C4-2B (cell line): ENCODE measurements around the gene ATP6V1G2.

ENCODE experiments used
- H3K27ac ChIP-seq: fragments of 450-650 bp; 2 replicates; pipeline ENCODE4 v1.5.1; 2017
- CTCF ChIP-seq: fragments of 450-650 bp; conservative IDR thresholded peaks from 2 replicates; pipeline ENCODE4 v1.5.1; 2017; ENCODE audit warnings: mild to moderate bottlenecking
- ZFX ChIP-seq: fragments of 450-650 bp; IDR thresholded peaks from 2 replicates; pipeline ENCODE4 v1.6.1; 2017

ATP6V1G2 gene

GRCh38 chr6:31585491-31585890, 39.1 kb upstream of the ATP6V1G2 start:
- H3K27ac ChIP-seq, result no peak overlapping the region
- no peak for TF ChIP-seq ZFX
- TF ChIP-seq CTCF, result no peak; the same call in 1 of the 2 replicates

DNA sequence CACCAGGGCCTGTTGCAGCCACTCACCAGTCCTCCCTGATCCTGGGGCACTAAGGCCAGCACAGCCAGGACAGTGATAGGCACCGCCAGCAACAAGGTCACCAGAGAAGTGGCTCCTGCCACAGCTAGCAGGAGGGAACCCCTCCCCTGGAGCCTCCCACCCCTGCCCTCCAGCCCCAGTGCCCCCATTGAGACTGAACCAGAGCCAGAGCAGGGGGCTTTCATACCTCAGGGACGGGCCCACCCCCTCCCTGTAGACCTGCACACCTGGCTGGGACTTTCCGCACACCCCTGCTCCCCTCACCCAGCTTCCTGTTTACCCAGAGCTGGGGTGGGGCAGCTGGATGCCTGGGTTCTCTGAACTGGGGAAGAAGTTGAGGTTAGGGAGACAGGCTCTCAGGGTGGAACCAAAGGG, 35.8 kb upstream of the ATP6V1G2 start, which contains the start of gene LTB:
TSS of gene LTB (minus strand) at position 195 of the 414 bp plus-strand sequence. CDS start at position 188, 7 bp downstream.
- TF ChIP-seq CTCF, result no peak
- H3K27ac ChIP-seq, result no peak within 1 kb of the TSS

GRCh38 chr6:31581434-31582229, 35.2 kb upstream of the ATP6V1G2 start:
- H3K27ac ChIP-seq, result no peak overlapping the region
- TF ChIP-seq CTCF (no peak), ZFX (no peak)

- no peak overlapping the region for H3K27ac ChIP-seq
- TF ChIP-seq ZFX, result no peak
- peak; percentile 99 for TF ChIP-seq CTCF
These were observed 34.5 kb upstream of the ATP6V1G2 start for GRCh38 chr6:31580807-31581433.

DNA sequence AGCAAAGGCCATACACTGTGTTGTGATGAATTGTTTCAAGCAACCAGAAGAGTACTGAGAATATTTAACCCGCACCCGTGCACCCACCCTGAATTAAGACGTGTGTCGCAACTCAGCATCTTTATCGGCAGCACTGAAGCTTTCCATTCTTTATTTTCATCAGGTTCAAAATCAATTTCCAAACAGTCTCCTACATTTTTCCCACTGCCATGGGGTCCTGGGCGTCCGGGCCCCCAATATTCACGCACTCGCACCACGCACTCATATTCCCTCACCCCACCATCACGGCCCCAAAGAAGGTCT, 34.0 kb upstream of the ATP6V1G2 start:
- no peak overlapping the region for H3K27ac ChIP-seq
- TF ChIP-seq ZFX, result no peak
- TF ChIP-seq CTCF, result 0 out of 2 replicates have a peak, but pooled peaks have one; percentile 11

GRCh38 chr6:31579546-31580437, 33.4 kb upstream of the ATP6V1G2 start:
- no peak overlapping the region for H3K27ac ChIP-seq
- no peak for TF ChIP-seq ZFX
- no peak for TF ChIP-seq CTCF
